ENCODE measurements around the gene YIPF3.
"Not testable (repeated sequence)": the region's sequence is repeated elsewhere in the genome, so short reads cannot be mapped to it uniquely, and the experiment has no call there.

Gene YIPF3

GRCh38 chr6:43509142-43509983 lies 7.4 kb downstream of the YIPF3 start:
- no peak for DNase-seq

- DNase-seq: no peak
Measured at GRCh38 chr6:43508481-43509141, 8.1 kb downstream of the YIPF3 start.

GRCh38 chr6:43506667-43507471 lies 9.9 kb downstream of the YIPF3 start:
- peak; percentile 11 for DNase-seq

GRCh38 chr6:43506171-43506570 lies 10.6 kb downstream of the YIPF3 start:
- no peak for DNase-seq

- DNase-seq: no peak
Measured at GRCh38 chr6:43505718-43506117, 11.0 kb downstream of the YIPF3 start.

- DNase-seq: no peak
Measured at GRCh38 chr6:43504756-43505593, 11.8 kb downstream of the YIPF3 start.

- DNase-seq: no peak
Measured at GRCh38 chr6:43503443-43503842, 13.3 kb downstream of the YIPF3 start.

- no peak for DNase-seq
Measured at GRCh38 chr6:43502666-43503065, 14.1 kb downstream of the YIPF3 start.

- DNase-seq: no peak
Measured at GRCh38 chr6:43500921-43501320, 15.8 kb downstream of the YIPF3 start.

- no peak for DNase-seq
Measured at GRCh38 chr6:43499028-43499815, 17.5 kb downstream of the YIPF3 start.

GRCh38 chr6:43498291-43498690 lies 18.4 kb downstream of the YIPF3 start:
- DNase-seq: not testable (repeated sequence)

- DNase-seq: no peak
Measured at GRCh38 chr6:43497689-43498088, 19.0 kb downstream of the YIPF3 start.

GRCh38 chr6:43497129-43497396 lies 19.7 kb downstream of the YIPF3 start:
- DNase-seq: no peak

- no peak for DNase-seq
Measured at GRCh38 chr6:43496370-43497128, 20.2 kb downstream of the YIPF3 start.

GRCh38 chr6:43495409-43495941 lies 21.3 kb downstream of the YIPF3 start:
- DNase-seq: no peak

- no peak for DNase-seq
Measured at GRCh38 chr6:43494766-43495165, 22.0 kb downstream of the YIPF3 start.

- DNase-seq: no peak
Measured at GRCh38 chr6:43494321-43494720, 22.4 kb downstream of the YIPF3 start.

GRCh38 chr6:43493833-43494232 lies 22.9 kb downstream of the YIPF3 start:
- DNase-seq: no peak

GRCh38 chr6:43493230-43493629 lies 23.5 kb downstream of the YIPF3 start:
- DNase-seq: no peak

GRCh38 chr6:43492673-43493072 lies 24.1 kb downstream of the YIPF3 start:
- DNase-seq: no peak
